Measurements from ENCODE around the gene STAT6.

STAT6 gene

DNA sequence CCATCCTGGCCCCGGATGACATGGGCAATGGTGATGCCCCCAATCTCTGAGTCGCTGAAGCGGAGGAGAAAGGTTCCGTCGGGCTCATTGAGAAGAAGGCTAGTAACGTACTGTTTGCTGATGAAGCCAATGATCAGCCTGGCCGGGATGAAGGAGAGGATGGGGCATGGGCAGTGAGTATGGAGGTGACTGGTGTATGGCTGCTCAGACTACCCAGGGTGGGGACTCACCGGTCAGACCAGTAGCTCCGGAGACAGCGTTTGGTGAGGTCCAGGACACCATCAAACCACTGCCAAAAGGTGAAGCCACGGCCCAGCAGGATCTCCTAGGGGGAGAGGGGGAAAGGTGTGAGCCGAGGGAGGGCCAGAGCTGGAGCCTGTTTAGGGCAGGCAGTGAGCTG, 11.4 kb downstream of the STAT6 start:
- no peak for DNase-seq

DNA sequence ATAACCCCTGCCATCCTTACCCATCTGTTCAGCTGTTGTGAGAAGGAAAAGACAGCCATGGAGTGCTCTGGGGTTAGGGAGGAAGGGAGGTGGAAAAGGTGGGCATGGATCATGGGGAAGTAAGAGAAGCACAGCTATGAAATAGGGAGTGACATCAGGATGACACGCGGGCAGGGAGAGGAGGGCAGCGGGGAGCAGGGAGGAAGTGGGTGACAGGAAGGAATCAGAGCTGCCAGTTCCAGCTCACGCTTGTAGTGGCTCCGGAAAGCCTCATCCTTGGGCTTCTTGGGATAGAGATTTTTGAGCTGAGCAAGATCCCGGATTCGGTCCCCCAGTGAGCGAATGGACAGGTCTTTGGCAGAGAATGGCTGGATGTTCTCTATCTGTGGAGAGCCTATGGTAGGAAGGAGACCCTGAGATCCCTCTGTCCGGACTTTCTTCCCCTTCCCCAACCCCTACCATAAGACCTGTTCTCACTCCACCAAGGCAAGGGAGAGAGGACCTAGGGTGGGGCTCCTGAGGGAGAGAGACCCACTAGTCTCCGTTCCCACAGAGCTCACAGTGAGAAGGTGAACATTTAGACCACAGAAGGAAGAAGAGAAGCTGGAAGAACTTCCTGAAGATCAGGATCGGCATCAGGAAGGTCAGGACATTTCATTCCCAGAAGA, 12.0 kb downstream of the STAT6 start:
- no peak for DNase-seq

DNA sequence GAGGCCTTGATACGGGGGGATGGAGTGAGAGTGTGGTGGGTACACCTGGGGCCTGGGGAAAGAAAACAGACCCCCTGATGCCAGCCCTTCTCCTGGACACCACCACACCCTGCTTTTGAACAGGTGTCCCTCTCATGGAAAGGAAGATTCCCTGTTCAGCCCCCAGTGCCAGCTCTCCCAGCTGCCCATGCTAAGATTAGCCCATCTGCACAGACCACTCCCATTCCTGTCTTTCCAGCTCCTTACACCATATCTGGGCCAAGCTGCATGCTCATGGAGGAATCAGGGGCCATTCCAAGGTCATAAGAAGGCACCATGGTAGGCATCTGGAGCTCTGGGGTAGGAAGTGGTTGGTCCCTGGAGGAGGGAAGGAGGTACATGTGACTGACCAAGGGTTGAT, 12.6 kb downstream of the STAT6 start:
- DNase-seq: no peak

DNA sequence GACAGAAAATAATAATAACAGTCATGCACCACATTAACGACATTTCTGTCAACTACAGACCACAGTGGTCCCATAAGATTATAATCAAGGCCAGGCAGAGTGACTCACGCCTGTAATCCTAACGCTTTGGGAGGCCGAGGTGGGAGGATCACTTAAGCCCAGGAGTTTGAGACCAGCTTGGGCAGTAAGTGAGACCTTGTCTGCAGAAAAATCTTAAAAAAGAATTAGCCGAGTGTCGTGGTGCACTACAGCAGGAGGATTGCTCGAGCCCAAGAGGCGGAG, 13.7 kb downstream of the STAT6 start:
- no peak for DNase-seq

DNA sequence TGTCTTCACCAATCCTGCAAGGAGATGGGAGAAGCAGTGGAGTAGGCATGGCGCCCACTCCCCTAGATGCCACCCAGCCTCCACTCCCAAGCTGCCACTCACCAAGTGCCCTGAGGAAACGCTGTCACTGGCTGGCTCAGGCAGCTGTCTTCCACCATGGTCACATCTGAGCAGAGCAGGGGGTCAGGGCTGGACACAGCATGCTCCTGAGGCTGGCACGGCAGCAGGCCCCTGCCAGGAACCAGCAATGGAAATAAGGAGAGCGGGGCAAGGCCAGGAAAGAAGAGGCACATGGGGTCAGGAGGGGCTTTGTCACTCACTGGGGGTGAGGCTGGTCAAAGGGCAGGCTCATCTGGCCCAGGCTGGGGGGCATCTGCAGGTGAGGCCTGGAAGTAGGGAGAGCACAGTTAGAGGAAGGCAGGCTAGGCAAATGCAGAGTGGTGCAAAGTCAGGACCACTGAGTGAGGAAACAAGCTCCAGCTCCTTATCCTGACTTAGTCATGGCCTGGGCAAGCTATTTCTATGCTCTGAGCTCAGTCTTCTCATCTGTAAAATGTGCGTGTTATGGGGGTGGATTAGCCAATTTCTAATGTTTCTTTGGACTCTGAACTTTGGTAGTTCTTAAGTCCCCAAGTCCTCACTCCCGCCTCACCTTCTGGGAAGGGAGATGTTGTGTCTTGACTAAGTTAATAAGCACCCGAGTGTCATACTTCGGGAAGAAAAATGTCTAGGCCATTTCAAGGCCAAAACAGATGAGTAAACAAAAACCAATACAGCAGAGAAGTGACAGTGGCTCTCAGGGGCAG, 14.2 kb downstream of the STAT6 start:
- no peak for DNase-seq

DNA sequence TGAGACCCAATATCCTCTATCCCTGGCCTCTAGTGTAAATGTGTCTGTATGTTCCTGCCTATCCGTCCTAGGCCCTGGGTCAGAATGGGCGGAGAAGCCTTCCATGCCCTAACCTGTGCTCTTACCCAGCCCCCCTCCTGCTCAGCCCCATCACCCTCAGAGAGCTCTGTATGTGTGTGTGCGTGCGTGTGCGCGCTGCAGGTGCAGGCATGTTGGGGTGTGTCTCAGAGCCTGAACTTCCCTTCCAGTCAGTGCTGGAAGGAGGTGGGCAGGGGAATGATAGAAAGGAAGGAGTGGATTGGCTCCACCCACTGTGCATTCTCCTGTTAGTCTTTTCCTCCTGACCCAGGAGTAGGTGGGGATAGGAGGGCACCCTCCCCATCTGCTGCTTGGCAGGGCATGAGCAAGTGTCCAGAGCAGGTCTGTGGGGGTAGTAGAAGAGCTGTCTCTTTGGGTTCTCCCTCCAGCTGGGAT, 15.0 kb downstream of the STAT6 start:
- DNase-seq: peak; percentile 67

DNA sequence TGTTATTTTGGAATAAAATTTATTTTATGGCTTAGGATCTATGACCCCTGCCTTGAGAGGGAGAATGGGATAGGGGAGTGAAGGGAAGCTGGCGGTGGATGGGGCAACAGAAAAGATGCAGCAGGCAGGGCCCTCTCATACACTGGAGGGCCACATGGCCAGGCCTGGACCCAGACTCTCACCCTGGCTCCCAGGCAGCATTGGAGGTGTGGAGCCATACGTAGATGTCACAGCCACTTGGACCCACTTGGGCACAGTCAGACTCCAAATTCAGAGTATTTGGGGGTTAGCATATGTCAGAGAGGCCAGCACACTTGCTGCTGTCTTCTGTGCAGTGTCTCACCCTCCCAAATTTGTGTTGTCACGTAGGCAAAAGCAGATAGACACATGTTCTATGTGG, 15.7 kb downstream of the STAT6 start:
- no peak for DNase-seq

DNA sequence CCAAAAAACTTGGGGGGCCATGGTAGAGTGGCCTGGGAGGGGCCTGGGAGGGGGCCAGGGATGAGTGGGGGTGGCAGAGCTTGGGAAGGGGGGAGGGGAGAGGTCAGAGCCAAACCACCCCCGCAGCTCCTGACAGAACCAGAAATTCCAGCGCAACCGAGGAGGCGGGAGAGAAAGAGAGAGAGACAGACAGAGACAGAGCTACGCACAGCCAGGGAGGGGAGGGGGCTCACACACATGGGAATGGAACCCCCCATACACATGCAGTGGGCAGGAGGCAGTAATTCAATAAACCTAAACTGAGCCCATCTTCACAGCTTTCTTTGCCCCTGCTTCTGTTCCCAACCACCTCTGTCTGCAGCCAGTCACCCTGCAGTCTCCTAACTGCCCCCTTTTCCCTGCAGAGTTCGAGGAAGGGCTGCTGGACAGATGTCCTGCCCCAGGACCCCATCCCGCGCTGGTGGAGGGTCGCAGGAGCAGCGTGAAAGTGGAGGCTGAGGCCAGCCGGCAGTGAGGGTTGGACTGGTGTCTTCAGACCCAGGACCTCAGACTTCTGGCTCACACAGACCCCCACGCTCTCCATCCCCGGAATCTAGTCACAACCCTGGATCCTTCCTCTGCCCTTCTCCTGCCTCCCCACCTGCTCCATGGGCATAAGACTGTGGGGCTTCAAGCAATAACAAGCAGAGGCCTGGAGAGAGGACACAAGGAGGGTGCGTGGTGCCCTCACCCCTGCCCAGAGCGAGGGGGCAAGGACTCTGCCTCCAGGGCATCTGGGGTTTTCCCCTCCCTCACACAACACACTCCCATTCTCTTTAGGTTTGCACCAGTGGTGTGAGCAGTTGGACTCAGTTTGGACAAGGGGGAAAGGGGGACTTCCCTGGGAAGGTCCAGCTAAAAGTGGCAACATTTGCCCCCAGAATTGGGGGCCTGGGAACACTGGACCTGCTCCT, 16.7 kb downstream of the STAT6 start:
- no peak for DNase-seq

DNA sequence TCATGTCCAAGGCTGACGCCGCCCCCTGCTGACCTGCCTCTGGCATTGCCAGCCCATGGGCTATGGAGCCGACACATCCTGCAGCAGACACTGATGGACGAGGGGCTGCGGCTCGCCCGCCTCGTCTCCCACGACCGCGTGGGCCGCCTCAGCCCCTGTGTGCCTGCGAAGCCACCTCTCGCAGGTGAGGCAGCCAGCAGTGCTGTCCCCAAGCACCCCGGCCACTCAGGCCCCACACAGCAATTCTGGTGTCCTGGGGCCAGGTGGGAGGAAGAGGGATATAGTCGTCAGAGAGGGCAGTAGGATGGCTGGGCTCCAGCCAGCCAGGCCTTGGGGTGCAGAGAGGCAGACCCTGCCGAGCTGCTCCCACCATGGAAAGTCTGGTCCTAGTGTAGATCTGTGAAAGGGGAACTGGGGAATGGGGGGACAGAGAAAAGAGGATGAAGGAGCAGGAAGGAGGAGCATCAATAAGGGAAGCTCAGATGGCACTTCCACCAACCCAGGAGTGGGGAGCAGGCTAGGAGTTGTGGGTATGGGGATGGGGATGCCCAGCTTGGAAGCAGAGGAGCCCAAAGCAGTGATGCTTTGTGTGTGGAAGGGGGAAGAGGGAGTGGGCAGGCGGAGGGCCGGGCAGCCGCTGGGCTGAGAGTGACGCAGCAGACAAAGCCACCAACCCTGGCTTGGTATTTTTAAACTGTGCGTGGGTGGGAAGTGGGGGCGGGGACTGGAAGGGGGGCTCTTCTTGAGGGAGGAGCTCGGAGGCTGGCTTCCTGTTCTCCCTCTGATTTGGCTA, 17.6 kb downstream of the STAT6 start:
- DNase-seq: no peak

DNA sequence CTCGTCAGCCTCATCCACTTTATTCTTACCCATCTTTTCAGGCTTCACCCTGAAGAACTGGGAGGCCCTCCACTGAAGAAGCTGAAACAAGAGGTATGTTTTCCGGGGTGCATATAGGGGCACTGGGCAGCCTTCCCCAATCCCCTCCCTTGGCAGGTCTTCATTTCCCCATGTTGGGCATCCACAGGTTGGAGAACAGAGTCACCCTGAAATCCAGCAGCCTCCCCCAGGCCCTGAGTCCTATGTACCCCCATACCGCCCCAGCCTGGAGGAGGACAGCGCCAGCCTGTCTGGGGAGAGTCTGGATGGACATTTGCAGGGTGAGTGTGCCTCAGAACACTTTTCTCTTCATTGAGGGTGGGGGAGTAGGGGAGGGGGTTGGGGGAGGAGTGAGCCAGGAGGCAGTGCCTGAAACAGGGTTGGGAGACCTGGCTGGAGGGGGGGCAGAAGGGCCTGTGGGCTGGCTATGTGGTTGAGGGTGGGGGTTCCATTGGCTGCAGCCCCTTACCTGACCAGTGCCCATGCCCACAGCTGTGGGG, 18.2 kb downstream of the STAT6 start:
- DNase-seq: no peak

DNA sequence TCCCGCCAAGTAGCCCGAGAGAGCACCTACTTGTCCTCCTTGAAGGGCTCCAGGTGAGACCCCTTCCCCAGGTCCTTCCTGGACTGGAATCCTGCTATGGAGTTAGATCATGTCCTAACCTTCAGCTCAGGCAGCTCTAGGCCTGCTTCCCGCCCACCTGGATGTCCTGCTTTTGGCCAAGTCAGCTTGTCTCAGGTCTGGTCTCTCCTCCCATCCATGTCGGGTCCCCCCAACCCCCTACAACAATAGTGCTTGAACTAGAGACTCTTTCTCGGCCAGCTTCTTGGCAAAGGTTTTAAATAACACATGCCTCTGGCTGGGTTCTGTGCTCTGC, 18.7 kb downstream of the STAT6 start:
- DNase-seq: no peak

DNA sequence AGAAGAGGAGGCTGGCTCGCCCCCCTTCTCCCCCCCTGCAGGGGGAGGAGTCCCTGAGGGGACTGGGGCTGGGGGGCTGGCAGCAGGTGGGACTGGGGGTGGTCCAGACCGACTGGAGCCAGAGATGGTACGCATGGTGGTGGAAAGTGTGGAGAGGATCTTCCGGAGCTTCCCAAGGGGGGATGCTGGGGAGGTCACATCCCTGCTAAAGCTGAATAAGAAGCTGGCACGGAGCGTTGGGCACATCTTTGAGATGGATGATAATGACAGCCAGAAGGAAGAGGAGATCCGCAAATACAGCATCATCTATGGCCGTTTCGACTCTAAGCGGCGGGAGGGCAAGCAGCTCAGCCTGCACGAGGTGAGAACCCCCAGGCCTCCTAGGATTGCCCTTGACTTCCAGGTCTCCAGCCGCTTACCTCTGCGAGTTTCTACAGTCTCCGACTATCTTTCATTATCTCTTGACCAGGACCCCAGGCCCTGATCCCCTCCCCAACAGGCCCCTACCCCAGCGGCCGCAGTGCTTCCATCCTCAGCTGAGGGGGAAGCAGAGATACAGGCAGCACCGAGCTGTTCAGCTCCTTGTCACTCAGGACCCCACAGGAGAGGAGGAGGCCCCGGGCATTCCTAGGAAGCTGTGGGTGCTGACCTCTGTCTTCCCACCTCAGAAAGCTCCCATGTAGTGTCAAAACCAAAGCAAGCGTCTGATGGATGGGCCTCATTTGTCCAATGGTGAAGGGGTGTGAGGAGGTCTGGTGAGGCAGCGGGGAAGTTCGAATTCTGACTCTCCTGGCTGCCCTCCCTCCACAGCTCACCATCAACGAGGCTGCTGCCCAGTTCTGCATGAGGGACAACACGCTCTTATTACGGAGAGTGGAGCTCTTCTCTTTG, 19.3 kb downstream of the STAT6 start:
- DNase-seq: no peak

DNA sequence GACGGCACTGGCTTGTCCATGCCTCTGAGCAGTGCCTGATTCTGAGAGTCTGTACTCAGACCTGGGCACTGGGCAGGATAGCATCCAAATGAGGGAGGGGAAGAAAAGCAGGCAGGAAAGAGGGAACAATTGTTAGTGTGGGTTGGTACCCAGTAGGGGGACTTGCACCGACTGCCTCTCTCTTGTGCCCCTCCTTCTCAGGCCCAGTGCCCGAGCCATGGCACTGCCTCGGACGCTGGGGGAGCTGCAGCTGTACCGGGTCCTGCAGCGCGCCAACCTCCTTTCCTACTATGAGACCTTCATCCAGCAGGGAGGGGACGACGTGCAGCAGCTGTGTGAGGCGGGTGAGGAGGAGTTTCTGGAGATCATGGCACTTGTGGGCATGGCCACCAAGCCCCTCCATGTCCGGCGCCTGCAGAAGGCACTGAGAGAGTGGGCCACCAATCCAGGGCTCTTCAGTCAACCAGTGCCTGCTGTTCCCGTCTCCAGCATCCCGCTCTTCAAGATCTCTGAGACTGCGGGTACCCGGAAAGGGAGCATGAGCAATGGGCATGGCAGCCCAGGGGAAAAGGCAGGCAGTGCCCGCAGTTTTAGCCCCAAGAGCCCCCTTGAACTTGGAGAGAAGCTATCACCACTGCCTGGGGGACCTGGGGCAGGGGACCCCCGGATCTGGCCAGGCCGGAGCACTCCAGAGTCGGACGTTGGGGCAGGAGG, 20.1 kb downstream of the STAT6 start:
- DNase-seq: no peak

DNA sequence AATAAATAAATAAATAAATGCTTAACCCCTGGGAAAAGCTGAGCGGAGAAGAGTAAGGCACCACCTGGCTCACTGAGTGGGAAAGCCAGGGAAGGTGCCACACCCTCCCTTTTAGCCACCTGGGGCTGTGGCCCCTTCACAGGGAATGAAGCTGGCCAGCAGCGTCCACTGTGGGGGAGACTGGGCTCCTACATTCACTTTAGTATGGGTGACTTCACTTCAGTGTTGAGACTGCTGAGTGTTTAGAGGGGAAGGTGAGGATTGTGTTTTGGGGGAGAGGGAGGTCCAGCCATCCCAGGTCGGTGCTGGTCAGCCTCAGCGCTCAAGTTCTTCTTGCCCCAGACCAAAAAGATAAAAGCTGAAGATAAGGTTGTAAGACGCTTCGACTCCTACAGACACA, 20.7 kb downstream of the STAT6 start:
- no peak for DNase-seq

DNA sequence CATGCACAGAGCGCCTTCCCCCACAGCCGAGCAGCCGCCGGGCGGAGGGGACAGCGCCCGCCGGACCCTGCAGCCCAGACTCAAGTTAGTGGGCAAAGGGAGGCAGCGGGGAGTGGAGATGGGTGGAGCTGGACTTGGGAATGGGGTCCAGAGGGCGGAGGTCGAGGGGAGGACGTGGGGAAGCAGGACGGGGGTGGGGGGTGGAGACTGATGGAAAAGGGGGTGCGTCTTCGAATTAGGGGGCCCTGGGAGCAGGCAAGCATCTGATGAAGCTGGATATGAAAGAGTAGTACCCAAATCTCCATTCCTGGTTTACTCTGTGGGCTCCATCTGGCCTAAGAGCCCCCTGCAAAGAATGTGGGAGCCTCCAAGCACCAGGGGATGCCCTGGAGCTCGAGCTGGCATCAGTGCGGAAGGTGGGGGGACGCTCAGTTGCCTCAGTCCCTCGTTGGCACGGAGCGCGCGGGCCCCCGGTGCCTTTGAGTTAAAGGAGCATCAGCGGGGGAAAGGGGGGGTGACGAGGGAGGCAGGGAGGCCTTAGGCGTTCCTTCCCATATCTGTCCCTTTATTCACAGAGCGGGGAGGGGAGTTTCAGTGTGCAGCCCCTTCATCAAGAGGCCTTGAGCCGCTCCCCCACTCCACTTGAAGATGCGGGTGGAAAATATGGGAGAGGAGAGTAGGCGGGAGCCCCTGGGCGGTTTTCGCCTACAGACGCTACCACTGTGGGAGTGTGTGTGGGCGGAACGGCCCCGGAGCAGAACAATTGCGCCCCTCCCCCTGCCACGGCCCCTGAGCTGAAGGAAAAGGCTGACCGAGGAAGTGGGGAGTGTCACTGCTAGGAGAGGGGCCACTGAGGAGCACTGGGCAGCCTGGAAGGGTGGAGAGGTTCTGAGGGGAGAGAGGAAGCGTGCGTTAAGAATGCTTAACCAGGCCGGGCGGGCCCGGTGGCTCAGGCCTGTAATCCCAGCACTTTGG, 21.6 kb downstream of the STAT6 start:
- no peak for DNase-seq

DNA sequence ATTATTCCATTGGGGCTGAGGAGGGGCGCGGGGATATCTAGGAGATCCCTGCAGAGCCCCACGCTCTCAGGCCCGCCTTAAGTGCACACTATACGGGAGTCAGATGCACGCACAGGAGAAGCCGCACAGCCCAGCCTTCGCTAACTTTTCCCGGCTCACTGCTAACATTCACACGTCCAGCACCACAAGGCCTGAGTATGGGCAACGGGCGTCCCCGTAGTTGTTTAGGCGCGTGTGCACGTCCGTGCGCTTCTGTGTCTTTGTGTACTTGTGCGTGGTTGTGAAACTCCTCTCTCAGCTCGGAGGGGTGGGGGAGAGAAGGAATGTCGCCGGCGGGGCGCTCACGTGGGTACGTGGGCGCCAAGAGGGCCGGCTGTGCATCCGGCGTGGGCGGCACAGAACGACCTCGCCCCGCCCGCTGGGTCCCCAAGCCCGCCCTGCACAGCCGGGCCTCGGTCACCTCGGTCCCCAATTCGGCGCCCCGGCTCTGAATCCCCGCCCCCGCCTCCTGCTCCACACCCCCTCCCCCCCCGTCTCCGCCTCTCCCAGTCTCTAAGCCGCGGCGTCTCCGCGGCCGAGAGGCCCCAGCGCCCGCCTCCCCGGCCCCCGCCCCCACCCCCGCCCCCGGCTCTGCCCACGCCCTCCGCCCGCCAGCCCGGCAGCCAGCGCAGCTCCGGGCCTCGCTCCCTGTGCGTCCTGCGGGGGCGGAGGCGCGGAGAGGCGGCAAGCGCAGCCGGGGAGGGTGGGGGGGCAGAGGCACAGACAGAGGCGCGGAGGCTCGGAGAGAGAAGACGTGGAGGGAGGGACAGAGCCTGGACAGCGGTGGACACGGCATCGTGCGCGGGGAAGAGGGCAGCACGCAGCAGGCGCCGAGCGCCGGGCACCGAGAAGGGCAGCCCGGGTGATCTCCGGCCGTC, 22.6 kb downstream of the STAT6 start, which contains the start of gene NAB2:
Gene NAB2 (plus strand): TSS at position 761 of the 917 bp plus-strand sequence. CDS start 158 bp downstream, outside the sequence.
- DNase-seq: peak; percentile 81

DNA sequence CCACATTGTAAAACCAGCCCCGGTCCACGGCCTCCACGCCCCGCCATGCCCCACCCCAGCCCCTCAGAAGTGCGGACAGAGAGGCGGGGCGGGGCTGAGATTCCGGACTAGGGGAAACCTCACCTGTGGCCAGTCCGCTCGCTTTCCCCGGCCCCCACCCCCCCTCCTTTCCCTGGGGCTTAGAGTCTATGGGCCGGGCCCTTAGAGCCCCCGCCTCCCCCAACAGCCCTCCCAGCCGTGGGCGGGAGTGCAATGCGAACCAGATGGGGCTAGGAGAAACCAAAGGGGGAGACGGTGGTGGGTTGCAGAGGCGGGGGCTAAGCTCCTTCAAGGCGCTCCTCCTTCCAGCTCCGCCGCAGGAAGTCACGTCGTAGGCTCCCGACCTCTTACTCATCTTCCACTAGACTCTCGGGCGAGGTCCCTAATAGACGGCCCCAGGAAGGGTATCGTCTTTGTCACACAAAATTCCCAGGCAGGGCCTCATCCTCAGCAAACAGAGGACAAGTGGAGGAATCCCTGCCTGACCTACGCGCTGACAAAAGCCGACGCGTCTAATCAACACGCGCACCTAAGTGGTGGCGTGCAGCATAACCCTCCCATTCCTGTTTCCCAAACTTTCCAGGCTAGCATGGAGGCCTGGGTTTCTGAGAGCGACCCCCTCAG, 23.3 kb downstream of the STAT6 start:
- no peak for DNase-seq

Data from NCI-H526 treated with DMSO at 0.1 percent for 48 hours (cell line).